Adrenal gland (tissue), 12 donors: ENCODE measurements around the gene OR51B4. TPM values are rescaled to one million over a fixed set of nuclear protein-coding genes. Genes with fewer than 3 reads are reported as not detected.

Experiments
- DNase-seq, 7 donors: peaks; one replicate each; pipeline ENCODE4 v3.0.0-alpha.2; 2019 to 2020
- H3K27ac ChIP-seq, 5 donors: fragments of 200-600 bp; sonication (generic) in 4 of 5; 1 replicate in 3 of 5; 2 replicates in 2 of 5; pipeline versions ENCODE4 v1.5.1 to v1.8.0; 2016 to 2020; ENCODE audit warnings: mild to moderate bottlenecking in 1 of 5
- H3K27me3 ChIP-seq: fragments of 200-600 bp; 2 replicates; pipeline ENCODE4 v1.8.0; 2021
- H3K36me3 ChIP-seq, 2 donors: fragments of 200-600 bp; replicated peaks in 1 of 2; 1 replicate in 1 of 2; 2 replicates in 1 of 2; pipeline versions ENCODE4 v1.5.1 to v1.8.0; 2018 to 2022
- H3K4me1 ChIP-seq, 2 donors: fragments of 200-600 bp; replicated peaks in 1 of 2; 1 replicate in 1 of 2; 2 replicates in 1 of 2; pipeline versions ENCODE4 v1.5.1 to v1.8.0; 2018 to 2021
- H3K4me3 ChIP-seq, 4 donors: fragments of 200-600 bp; sonication (generic) in 3 of 4; one replicate each; pipeline ENCODE4 v1.5.1; 2016 to 2018
- H3K9me3 ChIP-seq, 3 donors: fragments of 200-600 bp; sonication (generic) in 1 of 3; replicated peaks in 1 of 3; 1 replicate in 2 of 3; 2 replicates in 1 of 3; pipeline versions ENCODE4 v1.5.1 to v1.8.0; 2016 to 2021
- CTCF ChIP-seq, 6 experiments: fragments of 450-650 bp in 4 of 6; fragments of 200-600 bp in 2 of 6; sonication (generic) in 1 of 6; IDR thresholded peaks; 1 replicate in 5 of 6; 2 replicates in 1 of 6; pipeline versions ENCODE4 v1.5.1 to v1.8.0; 2016 to 2021; ENCODE audit warnings: antibody characterized with exemption in 6 of 6, mild to moderate bottlenecking in 2 of 6, moderate library complexity in 1 of 6
- POLR2A ChIP-seq, 2 donors: fragments of 450-650 bp; IDR thresholded peaks; one replicate each; pipeline ENCODE4 v1.6.1; 2017; ENCODE audit warnings: antibody characterized with exemption in 2 of 2, mild to moderate bottlenecking in 2 of 2, moderate library complexity in 1 of 2
- WGBS, 4 donors: extraction: QIAGEN DNeasy Blood & Tissue Kit in 2 of 4; methylation state at CpG; one replicate each; pipeline versions ENCODE4 v1.1.5 to v1.1.7; 2013 to 2017; 5-methylcytosine and 5-hydroxymethylcytosine counted together
- intact Hi-C, 2 donors: fragments of 100-400 bp; cut with DNase I; formaldehyde crosslinking; loops; one replicate each; pipeline versions ENCODE4 v1.14.1 to v1.15.0; 2022 to 2023
- polyA plus RNA-seq, 3 donors: library from polyadenylated mRNA; stranded (reverse); fragments of 200-250 nt in 2 of 3; fragments of 350-450 nt in 1 of 3; fragmentation: Illumina TruSeq in 1 of 3; extraction: RNeasy Lipid Tissue Mini Kit (QIAGEN cat#74804) in 1 of 3; gene quantifications; one replicate each; pipeline ENCODE4 v1.2.3, GENCODE V29; 2013 to 2014
- total RNA-seq, 9 donors: library from RNA; depleted of rRNA in 4 of 9; stranded (reverse); fragments of >200 nt in 4 of 9; fragments of 120-200 nt in 1 of 9; fragmentation: NEBNext Ultra II Directional in 1 of 9; extraction: Animal tissue kit (Norgen Biotek cat#: 25700) in 1 of 9; gene quantifications; one replicate each; pipeline versions ENCODE4 v1.1.0 to v1.2.4, GENCODE V29; 2013 to 2023
- donor health status: healthy with polysubstance abuse.
- donor health status: Bipolar disorder and iron deficiency.
- donor health status: DM: yes; HTN: yes; CAD: no.
- donor health status: DM: no; HTN: no; CAD: no.
- donor health status: DM: no; HTN: no; CAD: no.
- donor health status: DM: yes; HTN: yes; CAD: no.

Gene OR51B4
- total and polyA plus RNA-seq, 12 donors, result 0.28 to 0.78 (median 0.34) TPM; not detected in 9

- H3K4me3 ChIP-seq, result no peak overlapping the region
- H3K36me3 ChIP-seq, result no peaks in the 10 kb centered on the region
- H3K9me3 ChIP-seq, result no peaks in the 10 kb centered on the region
- H3K4me1 ChIP-seq, result no peaks in the 10 kb centered on the region
- H3K27ac ChIP-seq, result no peak overlapping the region
- no peaks in the 10 kb centered on the region for H3K27me3 ChIP-seq
- 90 to 95% (median 94%) methylated on average over 1 of the region's 1 CpG for WGBS, 4 donors
- DNase-seq, result no peak
- intact Hi-C loops, result no loop called here
- no peak for TF ChIP-seq POLR2A (IDR thresholded peaks at IDR 0.05)
- no peak for TF ChIP-seq CTCF (IDR thresholded peaks at IDR 0.05)
Observed at GRCh38 chr11:5310423-5310822, 8.7 kb upstream of the OR51B4 start.

- no peak for TF ChIP-seq POLR2A (IDR thresholded peaks at IDR 0.05)
- no peak for TF ChIP-seq CTCF (IDR thresholded peaks at IDR 0.05)
- H3K4me3 ChIP-seq, result no peak overlapping the region
- intact Hi-C loops, result no loop called here
- H3K27ac ChIP-seq, result no peak overlapping the region
- no peak for DNase-seq
- no peaks in the 10 kb centered on the region for H3K9me3 ChIP-seq
- H3K36me3 ChIP-seq, result no peaks in the 10 kb centered on the region
- H3K27me3 ChIP-seq, result no peaks in the 10 kb centered on the region
- WGBS, 4 donors, result 77 to 85% (median 81%) methylated on average over 2 of the region's 2 CpGs
- no peaks in the 10 kb centered on the region for H3K4me1 ChIP-seq
Observed at GRCh38 chr11:5307256-5308019, 5.7 kb upstream of the OR51B4 start.

GRCh38 chr11:5304046-5304445 lies 2.3 kb upstream of the OR51B4 start:
- no peak overlapping the region for H3K27ac ChIP-seq
- WGBS, 4 donors, result 88 to 93% (median 90%) methylated on average over 1 of the region's 1 CpG
- no peaks in the 10 kb centered on the region for H3K27me3 ChIP-seq
- no peaks in the 10 kb centered on the region for H3K9me3 ChIP-seq
- H3K36me3 ChIP-seq, result no peaks in the 10 kb centered on the region
- no peak for DNase-seq
- intact Hi-C loops, result no loop called here
- TF ChIP-seq CTCF (IDR thresholded peaks at IDR 0.05), result no peak
- no peak for TF ChIP-seq POLR2A (IDR thresholded peaks at IDR 0.05)
- no peaks in the 10 kb centered on the region for H3K4me1 ChIP-seq
- no peak overlapping the region for H3K4me3 ChIP-seq

GRCh38 chr11:5303626-5304025 lies 1.9 kb upstream of the OR51B4 start:
- no peak for DNase-seq
- TF ChIP-seq POLR2A (IDR thresholded peaks at IDR 0.05) (no peak), CTCF (IDR thresholded peaks at IDR 0.05) (no peak)
- intact Hi-C loops, result no loop called here
- H3K36me3 ChIP-seq, result no peaks in the 10 kb centered on the region
- no peaks in the 10 kb centered on the region for H3K4me1 ChIP-seq
- no peaks in the 10 kb centered on the region for H3K9me3 ChIP-seq
- WGBS, 4 donors, result 65 to 87% (median 71%) methylated on average over 5 of the region's 5 CpGs
- H3K27me3 ChIP-seq, result no peaks in the 10 kb centered on the region
- no peak overlapping the region for H3K4me3 ChIP-seq
- no peak overlapping the region for H3K27ac ChIP-seq
